ES-I3 (cell line): ENCODE results near the gene LITAFD.
"Not testable (repeated sequence)": the region's sequence is repeated elsewhere in the genome, so short reads cannot be mapped to it uniquely, and the experiment has no call there.

Source experiments
- H3K36me3 ChIP-seq: 2 replicates; pipeline ENCODE4 v1.6.1; 2013; ENCODE audit warnings: mild to moderate bottlenecking, low read length, control low read depth, moderate library complexity; ENCODE audit not compliant: insufficient read depth
- H3K4me1 ChIP-seq: 2 replicates; pipeline ENCODE4 v1.6.1; 2013; ENCODE audit warnings: mild to moderate bottlenecking, control low read depth, low read length; ENCODE audit not compliant: insufficient read depth
- H3K9ac ChIP-seq: 2 replicates; pipeline ENCODE4 v1.6.1; 2013; ENCODE audit warnings: low read depth, mild to moderate bottlenecking, low read length, moderate library complexity
- H3K9me3 ChIP-seq: 2 replicates; pipeline ENCODE4 v1.6.1; 2013; ENCODE audit warnings: mild to moderate bottlenecking, low read length, moderate library complexity; ENCODE audit not compliant: control insufficient read depth, insufficient read depth

The LITAFD gene

GRCh38 chr16:8873866-8874195 lies 8.3 kb upstream of the LITAFD start:
- not testable (repeated sequence) for H3K9me3 ChIP-seq, H3K9ac ChIP-seq, H3K36me3 ChIP-seq
- H3K4me1 ChIP-seq: peaks cover 11% of the 10 kb centered on the region; the same call in 1 of the 2 replicates

- no peak overlapping the region for H3K9ac ChIP-seq
- no peaks in the 10 kb centered on the region for H3K36me3 ChIP-seq
- H3K9me3 ChIP-seq: no peaks in the 10 kb centered on the region
- H3K4me1 ChIP-seq: peaks cover 11% of the 10 kb centered on the region; the same call in 1 of the 2 replicates
These were observed 7.8 kb upstream of the LITAFD start for GRCh38 chr16:8874388-8874787.

- H3K9ac ChIP-seq, H3K36me3 ChIP-seq, H3K9me3 ChIP-seq: not testable (repeated sequence)
- H3K4me1 ChIP-seq: peaks cover 11% of the 10 kb centered on the region; the same call in 1 of the 2 replicates
These were observed 6.8 kb upstream of the LITAFD start for GRCh38 chr16:8875317-8875716.

- Histone ChIP-seq H3K9ac (no peak overlapping the region), H3K36me3 (no peaks in the 10 kb centered on the region), H3K4me1 (peaks cover 6% of the 10 kb centered on the region; the same call in 1 of the 2 replicates), H3K9me3 (no peaks in the 10 kb centered on the region)
These were observed 4.1 kb upstream of the LITAFD start for GRCh38 chr16:8877894-8878522.

- Histone ChIP-seq H3K4me1 (peaks cover 6% of the 10 kb centered on the region; the same call in 1 of the 2 replicates), H3K36me3 (no peaks in the 10 kb centered on the region), H3K9ac (no peak overlapping the region), H3K9me3 (no peaks in the 10 kb centered on the region)
These were observed 3.6 kb upstream of the LITAFD start for GRCh38 chr16:8878523-8878911.

GRCh38 chr16:8880839-8881510 lies 1.2 kb upstream of the LITAFD start:
- Histone ChIP-seq H3K4me1 (peaks cover 6% of the 10 kb centered on the region; the same call in 1 of the 2 replicates), H3K9ac (no peak overlapping the region), H3K36me3 (no peaks in the 10 kb centered on the region), H3K9me3 (no peaks in the 10 kb centered on the region)

- Histone ChIP-seq H3K36me3 (no peaks in the 10 kb centered on the region; the same call in 1 of the 2 replicates), H3K9me3 (no peaks in the 10 kb centered on the region), H3K4me1 (peaks cover 11% of the 10 kb centered on the region; the same call in 1 of the 2 replicates), H3K9ac (no peak overlapping the region)
These were observed 700 bp downstream of the LITAFD start for GRCh38 chr16:8882725-8883377.

- H3K4me1 ChIP-seq: peaks cover 6% of the 10 kb centered on the region; the same call in 1 of the 2 replicates
- H3K9ac ChIP-seq: no peak overlapping the region
These were observed 3.8 kb downstream of the LITAFD start for GRCh38 chr16:8885674-8886592.

GRCh38 chr16:8886593-8887430 lies 4.7 kb downstream of the LITAFD start:
- no peaks in the 10 kb centered on the region; the same call in none of the 2 replicates for H3K36me3 ChIP-seq
- no peaks in the 10 kb centered on the region for H3K9me3 ChIP-seq
- H3K4me1 ChIP-seq: peaks cover 6% of the 10 kb centered on the region; the same call in 1 of the 2 replicates
- H3K9ac ChIP-seq: no peak overlapping the region

More at GRCh38 chr16:8885674-8886592, 3.8 kb downstream of the LITAFD start:
- Histone ChIP-seq H3K9me3 (no peaks in the 10 kb centered on the region), H3K36me3 (no peaks in the 10 kb centered on the region; the same call in 1 of the 2 replicates)

GRCh38 chr16:8887431-8887765 lies 5.2 kb downstream of the LITAFD start:
- no peak overlapping the region for H3K9ac ChIP-seq
- H3K4me1 ChIP-seq: peaks cover 6% of the 10 kb centered on the region; the same call in 1 of the 2 replicates
- H3K36me3 ChIP-seq: no peaks in the 10 kb centered on the region; the same call in none of the 2 replicates
- H3K9me3 ChIP-seq: no peaks in the 10 kb centered on the region

GRCh38 chr16:8887952-8888560 lies 5.9 kb downstream of the LITAFD start:
- peaks cover 6% of the 10 kb centered on the region; the same call in 1 of the 2 replicates for H3K4me1 ChIP-seq
- no peak overlapping the region for H3K9ac ChIP-seq
- no peaks in the 10 kb centered on the region for H3K9me3 ChIP-seq
- peaks cover under 1% of the 10 kb centered on the region for H3K36me3 ChIP-seq

GRCh38 chr16:8888951-8889892 lies 7.1 kb downstream of the LITAFD start:
- no peaks in the 10 kb centered on the region for H3K9me3 ChIP-seq
- peaks cover 11% of the 10 kb centered on the region for H3K36me3 ChIP-seq
- no peak overlapping the region for H3K9ac ChIP-seq
- H3K4me1 ChIP-seq: peaks cover 6% of the 10 kb centered on the region; the same call in 1 of the 2 replicates
